ENCODE measurements around the gene TMEM35B. TPM values are rescaled to one million over a fixed set of nuclear protein-coding genes. Genes with fewer than 3 reads are reported as not detected.

The TMEM35B gene
- total RNA-seq (1 to 10 TPM in 1 of 2 experiments, under 1 TPM in 1; 0.85 to 2.3 TPM), total RNA-seq (0 to 2.1 (median 0.50) reads per million in 172 experiments)
- 51.8 TPM for polyA plus RNA-seq (2013, experiment 1 of 2)
- polyA plus RNA-seq (2013, experiment 2 of 2) = 49.5 TPM

DNA sequence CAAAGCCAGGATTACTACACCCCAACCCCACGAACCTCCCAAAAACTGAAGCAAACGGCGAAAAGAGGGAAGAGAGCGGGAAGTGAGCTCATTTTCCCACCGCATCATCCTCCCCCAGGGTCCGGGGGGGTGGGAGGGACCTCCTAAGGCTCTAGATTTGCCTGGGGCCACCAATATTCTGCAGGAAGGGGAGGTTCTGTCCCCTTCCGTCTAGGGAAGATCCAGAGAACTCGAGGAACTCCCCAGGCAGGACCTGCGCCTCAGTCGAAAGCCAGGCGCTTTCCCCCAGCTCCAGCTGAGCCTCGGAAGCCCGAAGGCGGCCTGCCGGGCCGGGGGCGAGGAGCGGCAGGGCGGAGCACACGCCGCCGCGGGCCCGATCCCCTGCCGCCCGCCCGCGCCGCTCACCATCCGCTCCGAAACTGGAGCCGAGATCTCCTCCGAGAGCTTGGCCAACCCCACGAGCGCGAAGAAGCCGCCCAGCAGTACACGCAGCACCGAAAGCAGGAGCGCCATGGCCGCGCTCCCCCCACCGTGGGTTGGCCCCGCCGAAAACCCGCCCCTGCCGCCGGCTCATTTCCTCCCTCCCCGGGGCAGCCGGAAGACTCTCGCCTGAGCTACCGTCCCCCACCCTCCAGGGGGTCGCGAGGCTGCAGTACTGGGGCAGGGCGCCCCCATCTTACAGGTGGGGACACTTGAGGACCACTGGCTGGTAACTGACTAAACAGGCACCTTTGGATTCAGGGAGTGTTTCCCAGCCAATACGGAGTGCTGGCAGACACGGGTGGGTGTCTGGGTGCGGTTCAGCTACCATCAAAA is at the start of gene TMEM35B:
TMEM35B (minus strand) TSS at position 555 of the 816 bp plus-strand sequence; CDS start at position 513, 42 bp downstream.
- intact Hi-C loops (cut with DNase I, micrococcal nuclease) = loop anchor here (5.0 to 10.0 kb wide), 4 partner anchors 92 to 190 kb away; partner anchors contain the start of gene ZMYM1 (in 1 of the 2)
- Mint-ChIP-seq H3K4me3 (peak within 1 kb of the TSS; percentile 97), H3K4me1 (ENCODE audit: low read depth) (peaks cover 39% of the 10 kb centered on the region), H3K9me3 (no peaks in the 10 kb centered on the region), H3K36me3 (ENCODE audit: low read depth) (peaks cover 49% of the 10 kb centered on the region), H3K27ac (peak within 1 kb of the TSS; percentile 87), H3K27me3 (no peaks in the 10 kb centered on the region)
- ChIA-PET CTCF (interaction anchor here (1.4 to 1.8 kb wide), 4 partner anchors 46 to 132 kb away, joined by 4 to 9 read pairs (median 7); partner anchors contain the start of genes SMIM12 and ZMYM6), POLR2A (interaction anchor here (0.6 to 2.9 kb wide), 16 partner anchors 10 to 284 kb away, joined by 3 to 28 read pairs (median 4); partner anchors contain the start of genes SFPQ, SMIM12, ZMYM1 and ZMYM4)
- Histone ChIP-seq H3K9me3 (ENCODE audit: control insufficient read depth in 1 of 2, insufficient read depth in 1 of 2, low read length in 2 of 2) (no peaks in the 10 kb centered on the region), H3K27ac (ENCODE audit: low read depth in 1 of 2, low read length in 2 of 2) (peak within 1 kb of the TSS; percentile 76 to 77), H3K27me3 (ENCODE audit: control insufficient read depth in 1 of 2, insufficient read depth in 2 of 2, low read length in 2 of 2) (no peaks in the 10 kb centered on the region), H3K36me3 (ENCODE audit: insufficient read depth, low read length) (peaks cover 13% of the 10 kb centered on the region), H3K4me3 (ENCODE audit: low read length) (peak within 1 kb of the TSS; percentile 65), H3K4me1 (ENCODE audit: insufficient read depth, low read length) (peaks cover 41% of the 10 kb centered on the region)
- DNase-seq (peak; percentile 64 to 88 (median 78)), ATAC-seq (ENCODE audit: poor library complexity) (peak; percentile 97)
- peak; percentile 33 for TF ChIP-seq CTCF (IDR thresholded peaks at IDR 0.05)

- H3K4me3 ChIP-seq (ENCODE audit: low read length) = no peak overlapping the region
- ATAC-seq (ENCODE audit: poor library complexity) = no peak
- no peaks in the 10 kb centered on the region for H3K27me3 ChIP-seq (ENCODE audit: control insufficient read depth in 1 of 2, insufficient read depth in 2 of 2, low read length in 2 of 2)
- ChIA-PET CTCF (interaction anchor here (0.6 kb wide), 1 partner anchor 466 kb away, joined by 3 read pairs; no protein-coding TSS in a partner anchor), POLR2A (no interaction called here)
- H3K36me3 ChIP-seq (ENCODE audit: insufficient read depth, low read length) = no peaks in the 10 kb centered on the region
- Mint-ChIP-seq H3K4me1 (ENCODE audit: low read depth) (peaks cover 31% of the 10 kb centered on the region), H3K9me3 (no peaks in the 10 kb centered on the region), H3K27me3 (no peaks in the 10 kb centered on the region), H3K4me3 (peak overlapping the region; percentile 52), H3K36me3 (ENCODE audit: low read depth) (peaks cover 27% of the 10 kb centered on the region), H3K27ac (no peak overlapping the region)
- H3K27ac ChIP-seq (ENCODE audit: low read depth in 1 of 2, low read length in 2 of 2) = no peak overlapping the region
- intact Hi-C loops (cut with DNase I, micrococcal nuclease) = loop anchor here in 1 of 2 experiments (1.0 to 10.0 kb wide), 5 partner anchors 43 to 521 kb away; partner anchors contain the start of genes KIAA0319L, NCDN and SFPQ
- H3K4me1 ChIP-seq (ENCODE audit: insufficient read depth, low read length) = peaks cover 22% of the 10 kb centered on the region
- H3K9me3 ChIP-seq (ENCODE audit: control insufficient read depth in 1 of 2, insufficient read depth in 1 of 2, low read length in 2 of 2) = no peaks in the 10 kb centered on the region
- TF ChIP-seq CTCF (IDR thresholded peaks at IDR 0.05) = no peak
- DNase-seq = no peak
Measured at GRCh38 chr1:35033346-35033745, 48.2 kb upstream of the TMEM35B start.

- H3K27me3 ChIP-seq (ENCODE audit: control insufficient read depth in 1 of 2, insufficient read depth in 2 of 2, low read length in 2 of 2) = no peaks in the 10 kb centered on the region
- H3K4me1 Mint-ChIP-seq (ENCODE audit: low read depth) = peaks cover 36% of the 10 kb centered on the region
- peaks cover 26% of the 10 kb centered on the region for H3K4me1 ChIP-seq (ENCODE audit: insufficient read depth, low read length)
- H3K27ac Mint-ChIP-seq = no peak overlapping the region
- H3K4me3 ChIP-seq (ENCODE audit: low read length) = peak overlapping the region; percentile 92
- H3K9me3 ChIP-seq (ENCODE audit: control insufficient read depth in 1 of 2, insufficient read depth in 1 of 2, low read length in 2 of 2) = no peaks in the 10 kb centered on the region
- H3K9me3 Mint-ChIP-seq = no peaks in the 10 kb centered on the region
- no peak for DNase-seq
- no peak for TF ChIP-seq CTCF (IDR thresholded peaks at IDR 0.05)
- H3K36me3 ChIP-seq (ENCODE audit: insufficient read depth, low read length) = peaks cover 6% of the 10 kb centered on the region
- intact Hi-C loops (cut with DNase I, micrococcal nuclease) = loop anchor here in 1 of 2 experiments (2.0 to 10.0 kb wide), 4 partner anchors 44 to 522 kb away; partner anchors contain the start of genes KIAA0319L, NCDN and SFPQ
- POLR2A ChIA-PET = interaction anchor here (1.0 to 3.2 kb wide), 5 partner anchors 14 to 236 kb away, joined by 3 to 28 read pairs (median 6); partner anchors contain the start of genes SFPQ, TMEM35B, ZMYM1 and ZMYM4
- peaks cover 31% of the 10 kb centered on the region for H3K36me3 Mint-ChIP-seq (ENCODE audit: low read depth)
- H3K27ac ChIP-seq (ENCODE audit: low read depth in 1 of 2, low read length in 2 of 2) = no peak overlapping the region
- no peaks in the 10 kb centered on the region for H3K27me3 Mint-ChIP-seq
- ATAC-seq (ENCODE audit: poor library complexity) = no peak
- CTCF ChIA-PET = interaction anchor here (0.6 to 3.0 kb wide), 2 partner anchors 47 to 157 kb away, joined by 3 to 9 read pairs; partner anchors contain the start of gene TMEM35B
- peak overlapping the region; percentile 98 for H3K4me3 Mint-ChIP-seq
Measured at GRCh38 chr1:35032384-35032739, 47.2 kb upstream of the TMEM35B start.
